MM.1S (cell line): ENCODE data around the gene AUTS2.

ENCODE experiments used
- DNase-seq: peaks from one replicate; pipeline ENCODE4 v3.0.0-alpha.2; 2015
- H2AFZ ChIP-seq: fragments of 300-600 bp; sonication (generic); 2 replicates; pipeline ENCODE4 v1.6.0; 2016; ENCODE audit warnings: antibody characterized with exemption, low read length
- H3F3A ChIP-seq: fragments of 300-600 bp; sonication (generic); 2 replicates; pipeline ENCODE4 v1.6.1; 2016; ENCODE audit warnings: mild to moderate bottlenecking, antibody characterized with exemption, low read length, moderate library complexity, mixed read lengths; ENCODE audit not compliant: insufficient read depth
- H3K27ac ChIP-seq: fragments of 300-600 bp; sonication (generic); 2 replicates; pipeline ENCODE4 v1.5.1; 2016; ENCODE audit warnings: mild to moderate bottlenecking, low read length
- H3K27me3 ChIP-seq: fragments of 300-600 bp; sonication (generic); replicated peaks from 2 replicates; pipeline ENCODE4 v1.6.0; 2016; ENCODE audit warnings: low read length; ENCODE audit not compliant: insufficient read depth
- H3K36me3 ChIP-seq: fragments of 300-600 bp; sonication (generic); replicated peaks from 2 replicates; pipeline ENCODE4 v1.6.1; 2016; ENCODE audit warnings: mild to moderate bottlenecking, low read length, mixed read lengths; ENCODE audit not compliant: insufficient read depth
- H3K4me1 ChIP-seq: fragments of 300-600 bp; sonication (generic); 2 replicates; pipeline ENCODE4 v1.6.1; 2016; ENCODE audit warnings: low read length, mixed read lengths
- H3K4me2 ChIP-seq: fragments of 300-600 bp; sonication (generic); 2 replicates; pipeline ENCODE4 v1.6.0; 2016; ENCODE audit warnings: low read depth, low read length
- H3K4me3 ChIP-seq: fragments of 300-600 bp; sonication (generic); 2 replicates; pipeline ENCODE4 v1.5.1; 2016; ENCODE audit warnings: low read length, mixed read lengths
- H3K79me2 ChIP-seq: fragments of 300-600 bp; sonication (generic); 2 replicates; pipeline ENCODE4 v1.6.1; 2016; ENCODE audit warnings: mixed run types, low read length, mixed read lengths
- H3K9ac ChIP-seq: fragments of 300-600 bp; sonication (generic); 2 replicates; pipeline ENCODE4 v1.6.1; 2016; ENCODE audit warnings: low read length, mixed read lengths
- H3K9me2 ChIP-seq: fragments of 300-600 bp; sonication (generic); replicated peaks from 2 replicates; pipeline ENCODE4 v1.6.1; 2016; ENCODE audit warnings: mild to moderate bottlenecking, low read length, mixed read lengths; ENCODE audit not compliant: insufficient read depth
- H3K9me3 ChIP-seq: fragments of 300-600 bp; sonication (generic); replicated peaks from 2 replicates; pipeline ENCODE4 v1.6.1; 2016; ENCODE audit warnings: mild to moderate bottlenecking, low read length, mixed read lengths; ENCODE audit not compliant: insufficient read depth
- H4K20me1 ChIP-seq: fragments of 300-600 bp; sonication (generic); 2 replicates; pipeline ENCODE4 v1.6.1; 2016; ENCODE audit warnings: mild to moderate bottlenecking, low read length, moderate library complexity, mixed read lengths; ENCODE audit not compliant: insufficient read depth
- EZH2 ChIP-seq: fragments of 300-600 bp; sonication (generic); optimal IDR thresholded peaks from 2 replicates; pipeline ENCODE3; 2017; ENCODE audit warnings: low read depth, mild to moderate bottlenecking, antibody characterized with exemption, low read length, mixed read lengths
- EZH2phosphoT487 ChIP-seq: fragments of 300-600 bp; sonication (generic); IDR thresholded peaks from 2 replicates; pipeline ENCODE4 v1.6.1; 2018; ENCODE audit warnings: antibody characterized with exemption, low read length
- TF ChIP-seq, protein P1 (sequence below): fragments of 300-600 bp; sonication (generic); IDR thresholded peaks from 2 replicates; pipeline ENCODE4 v1.5.1; 2016; ENCODE audit warnings: antibody characterized with exemption, low read length, mixed read lengths

Gene AUTS2

DNA sequence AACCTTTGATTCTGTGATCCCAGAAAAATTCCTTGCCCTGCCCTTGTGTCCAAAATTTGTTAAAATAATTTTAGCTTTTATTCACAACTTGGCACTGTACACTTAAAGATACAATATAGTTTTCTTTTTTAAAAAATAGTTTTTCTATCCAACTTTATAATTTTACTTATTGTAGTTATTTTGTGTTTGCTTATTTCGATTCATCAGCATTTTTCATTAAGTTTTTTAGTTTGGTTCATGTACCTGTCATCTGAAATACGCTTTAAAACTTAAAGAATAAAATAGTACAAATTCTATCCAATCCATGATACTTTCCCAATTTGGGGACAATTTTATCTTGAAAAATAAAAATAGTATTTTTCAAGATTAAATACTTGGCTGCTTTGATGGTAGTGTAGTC lies 514.8 kb downstream of the AUTS2 start:
- Histone ChIP-seq H3K36me3 (no peaks in the 10 kb centered on the region), H3K9me2 (no peaks in the 10 kb centered on the region), H3K79me2 (no peaks in the 10 kb centered on the region), H3K4me1 (0 out of 2 replicates have a peak, but pooled peaks cover 5% of the 10 kb centered on the region), H4K20me1 (no peaks in the 10 kb centered on the region), H3K4me2 (no peak overlapping the region), H3K27ac (no peak overlapping the region), H3K27me3 (no peaks in the 10 kb centered on the region), H2AFZ (no peak overlapping the region), H3K9me3 (no peaks in the 10 kb centered on the region), H3K4me3 (no peak overlapping the region), H3F3A (no peaks in the 10 kb centered on the region), H3K9ac (no peak overlapping the region)
- no peak for DNase-seq
- TF ChIP-seq EZH2: no peak
- no peak for TF ChIP-seq EZH2phosphoT487
- TF ChIP-seq, protein P1, sequence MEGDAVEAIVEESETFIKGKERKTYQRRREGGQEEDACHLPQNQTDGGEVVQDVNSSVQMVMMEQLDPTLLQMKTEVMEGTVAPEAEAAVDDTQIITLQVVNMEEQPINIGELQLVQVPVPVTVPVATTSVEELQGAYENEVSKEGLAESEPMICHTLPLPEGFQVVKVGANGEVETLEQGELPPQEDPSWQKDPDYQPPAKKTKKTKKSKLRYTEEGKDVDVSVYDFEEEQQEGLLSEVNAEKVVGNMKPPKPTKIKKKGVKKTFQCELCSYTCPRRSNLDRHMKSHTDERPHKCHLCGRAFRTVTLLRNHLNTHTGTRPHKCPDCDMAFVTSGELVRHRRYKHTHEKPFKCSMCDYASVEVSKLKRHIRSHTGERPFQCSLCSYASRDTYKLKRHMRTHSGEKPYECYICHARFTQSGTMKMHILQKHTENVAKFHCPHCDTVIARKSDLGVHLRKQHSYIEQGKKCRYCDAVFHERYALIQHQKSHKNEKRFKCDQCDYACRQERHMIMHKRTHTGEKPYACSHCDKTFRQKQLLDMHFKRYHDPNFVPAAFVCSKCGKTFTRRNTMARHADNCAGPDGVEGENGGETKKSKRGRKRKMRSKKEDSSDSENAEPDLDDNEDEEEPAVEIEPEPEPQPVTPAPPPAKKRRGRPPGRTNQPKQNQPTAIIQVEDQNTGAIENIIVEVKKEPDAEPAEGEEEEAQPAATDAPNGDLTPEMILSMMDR: no peak

DNA sequence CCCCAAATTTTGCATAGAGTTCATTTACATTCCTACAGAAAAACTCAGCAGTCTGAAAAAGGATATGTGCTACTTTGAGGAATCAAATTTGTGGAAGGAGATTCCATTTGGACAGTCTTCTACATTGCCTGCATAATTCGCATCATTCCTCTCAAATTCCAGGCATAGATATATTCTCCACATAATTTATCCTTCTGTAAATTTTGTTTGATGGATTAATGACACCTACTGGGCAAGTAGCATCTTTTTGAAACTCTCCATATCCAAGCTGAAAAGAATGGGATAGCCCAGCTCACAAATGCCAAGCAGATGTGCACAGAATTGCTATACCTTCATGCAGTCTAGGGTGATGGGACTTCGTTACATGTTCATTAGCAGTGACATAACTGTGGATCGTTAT lies 515.3 kb downstream of the AUTS2 start:
- Histone ChIP-seq H3K27ac (no peak overlapping the region), H2AFZ (no peak overlapping the region), H3K4me1 (0 out of 2 replicates have a peak, but pooled peaks cover 5% of the 10 kb centered on the region), H3K9me3 (no peaks in the 10 kb centered on the region), H3K4me2 (no peak overlapping the region), H3K79me2 (no peaks in the 10 kb centered on the region), H3K27me3 (no peaks in the 10 kb centered on the region), H3K36me3 (no peaks in the 10 kb centered on the region), H4K20me1 (no peaks in the 10 kb centered on the region), H3K4me3 (no peak overlapping the region), H3K9me2 (no peaks in the 10 kb centered on the region), H3K9ac (no peak overlapping the region), H3F3A (no peaks in the 10 kb centered on the region)
- no peak for DNase-seq
- TF ChIP-seq EZH2phosphoT487: no peak
- TF ChIP-seq, protein P1: no peak
- TF ChIP-seq EZH2: no peak

DNA sequence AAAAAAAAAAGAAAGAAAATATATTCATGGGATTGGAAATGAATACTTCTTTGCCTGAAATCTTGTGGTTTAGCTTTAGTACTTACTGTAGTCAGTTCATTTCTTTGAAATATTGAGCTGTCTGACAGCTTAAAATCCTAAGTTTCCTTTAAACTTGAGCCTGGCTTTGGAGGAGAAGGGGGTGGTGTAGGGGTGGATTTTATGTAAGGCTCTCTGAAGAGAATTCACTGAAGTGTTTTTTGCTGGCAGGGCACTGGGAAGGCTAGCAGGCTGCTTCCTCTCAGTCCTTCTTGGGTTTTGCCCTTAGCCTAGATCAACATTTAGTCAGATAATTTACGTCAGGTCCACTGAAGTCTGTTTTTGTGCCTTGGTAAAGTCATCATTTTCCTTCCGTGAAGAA lies 516.5 kb downstream of the AUTS2 start:
- DNase-seq: no peak
- H3K4me2 ChIP-seq: no peak overlapping the region
- H4K20me1 ChIP-seq: no peaks in the 10 kb centered on the region
- 0 out of 2 replicates have a peak, but pooled peaks cover 5% of the 10 kb centered on the region for H3K4me1 ChIP-seq
- no peaks in the 10 kb centered on the region for H3K79me2 ChIP-seq
- H2AFZ ChIP-seq: no peak overlapping the region
- no peaks in the 10 kb centered on the region for H3K36me3 ChIP-seq
- H3K27me3 ChIP-seq: no peaks in the 10 kb centered on the region
- no peaks in the 10 kb centered on the region for H3K9me2 ChIP-seq
- no peak for TF ChIP-seq EZH2phosphoT487
- TF ChIP-seq, protein P1: no peak
- no peak for TF ChIP-seq EZH2
- H3F3A ChIP-seq: no peaks in the 10 kb centered on the region
- H3K9ac ChIP-seq: no peak overlapping the region
- no peak overlapping the region for H3K27ac ChIP-seq
- no peak overlapping the region for H3K4me3 ChIP-seq
- H3K9me3 ChIP-seq: no peaks in the 10 kb centered on the region
